Measurements from ENCODE around the gene OFD1. TPM values are rescaled to one million over a fixed set of nuclear protein-coding genes. Genes with fewer than 3 reads are reported as not detected.

The OFD1 gene
- polyA plus RNA-seq, 2 donors, result 19.5 to 47.6 TPM

GRCh38 chrX:13691841-13692371 lies 42.6 kb upstream of the OFD1 start:
- Histone ChIP-seq H3K4me3 (ENCODE audit: low read depth in 1 of 2, low read length in 2 of 2) (no peak overlapping the region), H3K27me3 (ENCODE audit: control insufficient read depth in 1 of 2, insufficient read depth in 2 of 2, low read length in 2 of 2) (peaks cover 0 to 6% of the 10 kb centered on the region in 2 donors), H3K36me3 (ENCODE audit: control insufficient read depth in 2 of 2, insufficient read depth in 2 of 2, low read length in 1 of 2) (no peaks in the 10 kb centered on the region), H3K9me3 (ENCODE audit: control insufficient read depth in 2 of 2, insufficient read depth in 1 of 2, low read depth in 1 of 2, low read length in 1 of 2) (no peaks in the 10 kb centered on the region), H3K4me1 (ENCODE audit: control insufficient read depth in 2 of 2, insufficient read depth in 2 of 2, low read length in 1 of 2) (no peaks in the 10 kb centered on the region), H3K27ac (ENCODE audit: low read depth in 2 of 2, low read length in 1 of 2) (peak overlapping the region in 1 of 2 donors; percentile 1)
- 67 to 76% methylated on average over 7 of the region's 7 CpGs for WGBS, 2 donors

- Histone ChIP-seq H3K27me3 (ENCODE audit: control insufficient read depth in 1 of 2, insufficient read depth in 2 of 2, low read length in 2 of 2) (peaks cover 0 to 6% of the 10 kb centered on the region in 2 donors), H3K4me1 (ENCODE audit: control insufficient read depth in 2 of 2, insufficient read depth in 2 of 2, low read length in 1 of 2) (no peaks in the 10 kb centered on the region), H3K4me3 (ENCODE audit: low read depth in 1 of 2, low read length in 2 of 2) (no peak overlapping the region), H3K9me3 (ENCODE audit: control insufficient read depth in 2 of 2, insufficient read depth in 1 of 2, low read depth in 1 of 2, low read length in 1 of 2) (no peaks in the 10 kb centered on the region), H3K36me3 (ENCODE audit: control insufficient read depth in 2 of 2, insufficient read depth in 2 of 2, low read length in 1 of 2) (no peaks in the 10 kb centered on the region), H3K27ac (ENCODE audit: low read depth in 2 of 2, low read length in 1 of 2) (peak overlapping the region; percentile 38 to 67)
- 62 to 68% methylated on average over 5 of the region's 5 CpGs for WGBS, 2 donors
These were observed 41.7 kb upstream of the OFD1 start for GRCh38 chrX:13692771-13693231.

DNA sequence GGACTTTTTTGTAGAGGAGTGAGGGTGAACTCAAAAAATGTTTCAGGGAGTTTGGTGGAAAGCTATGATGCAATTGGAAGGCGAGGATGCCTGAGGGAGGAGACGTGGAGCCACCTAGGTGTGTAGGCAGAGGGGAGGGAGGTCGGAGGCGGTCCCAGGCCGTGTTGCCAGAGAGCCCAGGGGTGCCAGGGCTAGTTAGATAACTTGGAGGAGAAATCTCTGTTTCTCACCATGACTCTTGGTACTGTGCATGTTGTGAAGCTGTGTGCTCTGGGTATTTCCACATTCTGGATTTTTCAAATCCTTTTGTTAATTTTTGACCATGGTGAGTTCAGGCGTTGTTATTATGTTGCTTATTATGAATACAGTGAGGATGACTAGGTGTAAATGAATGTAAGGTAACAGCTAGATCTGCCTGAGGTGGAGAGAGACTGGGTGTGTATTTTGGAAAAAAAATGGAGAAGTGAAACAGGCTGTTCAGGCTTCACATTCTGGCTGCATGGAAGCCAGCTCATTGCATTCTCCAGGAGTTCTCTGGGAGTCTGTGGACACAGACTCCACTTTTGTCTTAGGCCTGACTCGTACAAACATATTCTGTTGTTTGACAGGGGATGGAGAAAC lies 41.1 kb upstream of the OFD1 start:
- 44 to 49% methylated on average over 7 of the region's 7 CpGs for WGBS, 2 donors
- peak overlapping the region; percentile 67 to 86 for H3K27ac ChIP-seq (ENCODE audit: low read depth in 2 of 2, low read length in 1 of 2)
- no peaks in the 10 kb centered on the region for H3K9me3 ChIP-seq (ENCODE audit: control insufficient read depth in 2 of 2, insufficient read depth in 1 of 2, low read depth in 1 of 2, low read length in 1 of 2)
- H3K27me3 ChIP-seq (ENCODE audit: control insufficient read depth in 1 of 2, insufficient read depth in 2 of 2, low read length in 2 of 2), result peaks cover 0 to 6% of the 10 kb centered on the region in 2 donors
- no peaks in the 10 kb centered on the region for H3K36me3 ChIP-seq (ENCODE audit: control insufficient read depth in 2 of 2, insufficient read depth in 2 of 2, low read length in 1 of 2)
- H3K4me3 ChIP-seq (ENCODE audit: low read depth in 1 of 2, low read length in 2 of 2), result no peak overlapping the region
- H3K4me1 ChIP-seq (ENCODE audit: control insufficient read depth in 2 of 2, insufficient read depth in 2 of 2, low read length in 1 of 2), result no peaks in the 10 kb centered on the region

GRCh38 chrX:13694359-13694758 lies 40.2 kb upstream of the OFD1 start:
- peak overlapping the region; percentile 13 to 21 for H3K27ac ChIP-seq (ENCODE audit: low read depth in 2 of 2, low read length in 1 of 2)
- H3K27me3 ChIP-seq (ENCODE audit: control insufficient read depth in 1 of 2, insufficient read depth in 2 of 2, low read length in 2 of 2), result peaks cover 0 to 6% of the 10 kb centered on the region in 2 donors
- H3K4me1 ChIP-seq (ENCODE audit: control insufficient read depth in 2 of 2, insufficient read depth in 2 of 2, low read length in 1 of 2), result no peaks in the 10 kb centered on the region
- H3K36me3 ChIP-seq (ENCODE audit: control insufficient read depth in 2 of 2, insufficient read depth in 2 of 2, low read length in 1 of 2), result no peaks in the 10 kb centered on the region
- H3K9me3 ChIP-seq (ENCODE audit: control insufficient read depth in 2 of 2, insufficient read depth in 1 of 2, low read depth in 1 of 2, low read length in 1 of 2), result no peaks in the 10 kb centered on the region
- no peak overlapping the region for H3K4me3 ChIP-seq (ENCODE audit: low read depth in 1 of 2, low read length in 2 of 2)
- WGBS, 2 donors, result 76 to 80% methylated on average over 2 of the region's 2 CpGs

GRCh38 chrX:13694983-13695382 lies 39.6 kb upstream of the OFD1 start:
- H3K27me3 ChIP-seq (ENCODE audit: control insufficient read depth in 1 of 2, insufficient read depth in 2 of 2, low read length in 2 of 2), result peaks cover 0 to 6% of the 10 kb centered on the region in 2 donors
- H3K4me1 ChIP-seq (ENCODE audit: control insufficient read depth in 2 of 2, insufficient read depth in 2 of 2, low read length in 1 of 2), result no peaks in the 10 kb centered on the region
- no peaks in the 10 kb centered on the region for H3K36me3 ChIP-seq (ENCODE audit: control insufficient read depth in 2 of 2, insufficient read depth in 2 of 2, low read length in 1 of 2)
- WGBS, 2 donors, result 79 to 86% methylated on average over 8 of the region's 8 CpGs
- H3K4me3 ChIP-seq (ENCODE audit: low read depth in 1 of 2, low read length in 2 of 2), result no peak overlapping the region
- no peaks in the 10 kb centered on the region for H3K9me3 ChIP-seq (ENCODE audit: control insufficient read depth in 2 of 2, insufficient read depth in 1 of 2, low read depth in 1 of 2, low read length in 1 of 2)
- no peak overlapping the region for H3K27ac ChIP-seq (ENCODE audit: low read depth in 2 of 2, low read length in 1 of 2)

- Histone ChIP-seq H3K27ac (ENCODE audit: low read depth in 2 of 2, low read length in 1 of 2) (no peak overlapping the region), H3K36me3 (ENCODE audit: control insufficient read depth in 2 of 2, insufficient read depth in 2 of 2, low read length in 1 of 2) (no peaks in the 10 kb centered on the region), H3K27me3 (ENCODE audit: control insufficient read depth in 1 of 2, insufficient read depth in 2 of 2, low read length in 2 of 2) (peaks cover 0 to 6% of the 10 kb centered on the region in 2 donors), H3K9me3 (ENCODE audit: control insufficient read depth in 2 of 2, insufficient read depth in 1 of 2, low read depth in 1 of 2, low read length in 1 of 2) (no peaks in the 10 kb centered on the region), H3K4me1 (ENCODE audit: control insufficient read depth in 2 of 2, insufficient read depth in 2 of 2, low read length in 1 of 2) (no peaks in the 10 kb centered on the region), H3K4me3 (ENCODE audit: low read depth in 1 of 2, low read length in 2 of 2) (no peak overlapping the region)
- WGBS, 2 donors, result 74 to 83% methylated on average over 4 of the region's 4 CpGs
These were observed 38.9 kb upstream of the OFD1 start for GRCh38 chrX:13695601-13696115.

DNA sequence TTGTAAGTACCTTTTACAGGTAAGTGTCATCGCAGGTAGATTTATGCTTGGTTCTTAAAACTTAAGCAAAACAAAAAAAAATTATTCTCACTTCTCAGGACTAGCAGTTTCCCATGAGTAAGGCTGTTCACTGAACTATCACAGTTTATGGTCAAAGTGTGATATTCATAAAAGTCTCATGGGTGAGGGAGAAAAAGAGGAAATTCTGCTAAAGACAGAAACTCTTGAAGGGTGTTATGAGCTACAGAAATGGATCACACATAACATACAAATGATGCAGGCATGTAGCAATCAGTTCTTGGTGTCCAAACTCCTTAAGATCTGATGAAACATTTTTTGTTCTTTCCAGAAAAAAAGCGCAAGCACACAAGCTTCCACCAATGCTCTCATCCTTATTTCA lies 37.1 kb upstream of the OFD1 start:
- WGBS, 2 donors, result 95 to 97% methylated on average over 2 of the region's 2 CpGs
- peaks cover 0 to 6% of the 10 kb centered on the region in 2 donors for H3K27me3 ChIP-seq (ENCODE audit: control insufficient read depth in 1 of 2, insufficient read depth in 2 of 2, low read length in 2 of 2)
- no peak overlapping the region for H3K27ac ChIP-seq (ENCODE audit: low read depth in 2 of 2, low read length in 1 of 2)
- H3K9me3 ChIP-seq (ENCODE audit: control insufficient read depth in 2 of 2, insufficient read depth in 1 of 2, low read depth in 1 of 2, low read length in 1 of 2), result no peaks in the 10 kb centered on the region
- H3K36me3 ChIP-seq (ENCODE audit: control insufficient read depth in 2 of 2, insufficient read depth in 2 of 2, low read length in 1 of 2), result no peaks in the 10 kb centered on the region
- H3K4me3 ChIP-seq (ENCODE audit: low read depth in 1 of 2, low read length in 2 of 2), result no peak overlapping the region
- H3K4me1 ChIP-seq (ENCODE audit: control insufficient read depth in 2 of 2, insufficient read depth in 2 of 2, low read length in 1 of 2), result no peaks in the 10 kb centered on the region

- Histone ChIP-seq H3K4me3 (ENCODE audit: low read depth in 1 of 2, low read length in 2 of 2) (no peak overlapping the region), H3K27me3 (ENCODE audit: control insufficient read depth in 1 of 2, insufficient read depth in 2 of 2, low read length in 2 of 2) (peaks cover 0 to 3% of the 10 kb centered on the region in 2 donors), H3K9me3 (ENCODE audit: control insufficient read depth in 2 of 2, insufficient read depth in 1 of 2, low read depth in 1 of 2, low read length in 1 of 2) (no peaks in the 10 kb centered on the region), H3K4me1 (ENCODE audit: control insufficient read depth in 2 of 2, insufficient read depth in 2 of 2, low read length in 1 of 2) (no peaks in the 10 kb centered on the region), H3K27ac (ENCODE audit: low read depth in 2 of 2, low read length in 1 of 2) (no peak overlapping the region), H3K36me3 (ENCODE audit: control insufficient read depth in 2 of 2, insufficient read depth in 2 of 2, low read length in 1 of 2) (no peaks in the 10 kb centered on the region)
- 89 to 96% methylated on average over 1 of the region's 1 CpG for WGBS, 2 donors
These were observed 36.6 kb upstream of the OFD1 start for GRCh38 chrX:13697976-13698375.

DNA sequence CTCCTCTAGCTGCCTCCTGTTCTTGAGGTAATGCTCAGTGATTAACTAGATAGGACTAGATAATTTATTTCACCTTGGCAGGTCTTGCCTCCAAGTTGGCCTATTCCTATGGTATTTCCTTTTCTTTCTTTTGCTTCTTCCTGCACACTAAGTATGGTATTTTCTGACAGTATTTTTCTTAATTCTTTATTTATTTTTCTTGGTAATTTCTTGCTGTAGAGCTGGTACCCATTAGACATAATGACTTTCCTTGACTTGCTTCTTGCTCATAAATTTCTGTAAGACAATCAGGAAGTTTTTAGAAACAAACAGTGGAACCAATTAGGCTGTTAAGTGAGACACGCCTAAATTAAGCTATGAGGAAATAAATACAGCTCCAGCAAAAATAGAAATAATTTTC lies 36.1 kb upstream of the OFD1 start:
- H3K27me3 ChIP-seq (ENCODE audit: control insufficient read depth in 1 of 2, insufficient read depth in 2 of 2, low read length in 2 of 2), result no peaks in the 10 kb centered on the region
- H3K9me3 ChIP-seq (ENCODE audit: control insufficient read depth in 2 of 2, insufficient read depth in 1 of 2, low read depth in 1 of 2, low read length in 1 of 2), result no peaks in the 10 kb centered on the region
- no peak overlapping the region for H3K27ac ChIP-seq (ENCODE audit: low read depth in 2 of 2, low read length in 1 of 2)
- H3K4me3 ChIP-seq (ENCODE audit: low read depth in 1 of 2, low read length in 2 of 2), result no peak overlapping the region
- WGBS, 2 donors, result 27 to 40% methylated on average over 1 of the region's 1 CpG
- H3K4me1 ChIP-seq (ENCODE audit: control insufficient read depth in 2 of 2, insufficient read depth in 2 of 2, low read length in 1 of 2), result no peaks in the 10 kb centered on the region
- no peaks in the 10 kb centered on the region for H3K36me3 ChIP-seq (ENCODE audit: control insufficient read depth in 2 of 2, insufficient read depth in 2 of 2, low read length in 1 of 2)
